NT2/D1 (cell line): ENCODE data around the gene SORT1.
"Not testable (repeated sequence)": the region's sequence is repeated elsewhere in the genome, so short reads cannot be mapped to it uniquely, and the experiment has no call there.

Experiments used
- DNase-seq: peaks from one replicate; pipeline ENCODE4 v3.0.0-alpha.2; 2011; ENCODE audit warnings: low read depth, low spot score
- H3K27me3 ChIP-seq: 2 replicates; pipeline ENCODE4 v1.6.0; 2011; ENCODE audit warnings: mild to moderate bottlenecking; ENCODE audit not compliant: insufficient read length, insufficient read depth
- H3K36me3 ChIP-seq: 2 replicates; pipeline ENCODE4 v1.6.1; 2011; ENCODE audit warnings: mild to moderate bottlenecking, low read length, mixed read lengths; ENCODE audit not compliant: insufficient read depth, insufficient read length
- H3K4me1 ChIP-seq: 2 replicates; pipeline ENCODE4 v1.5.1; 2011; ENCODE audit not compliant: insufficient read depth, insufficient read length
- H3K4me3 ChIP-seq: 2 replicates; pipeline ENCODE4 v1.5.1; 2011; ENCODE audit warnings: low read depth; ENCODE audit not compliant: insufficient read length
- H3K9ac ChIP-seq: 2 replicates; pipeline ENCODE4 v1.6.0; 2011; ENCODE audit warnings: low read depth; ENCODE audit not compliant: insufficient read length
- H3K9me3 ChIP-seq: 2 replicates; pipeline ENCODE4 v1.5.1; 2011; ENCODE audit warnings: mild to moderate bottlenecking, low read length; ENCODE audit not compliant: insufficient read depth
- SUZ12 ChIP-seq: IDR thresholded peaks from 2 replicates; pipeline ENCODE4 v1.6.1; 2011; ENCODE audit not compliant: insufficient read length, insufficient read depth; ENCODE audit errors: extremely low read depth
- YY1 ChIP-seq: IDR thresholded peaks from 2 replicates; pipeline ENCODE4 v1.6.1; 2011; ENCODE audit not compliant: insufficient read length, insufficient read depth
- ZNF274 ChIP-seq: IDR thresholded peaks from 2 replicates; pipeline ENCODE4 v1.6.1; 2011; ENCODE audit warnings: mild to moderate bottlenecking, low read depth, low read length

Gene SORT1

GRCh38 chr1:109294481-109294880 is 103.2 kb downstream of the SORT1 start:
- Histone ChIP-seq H3K9me3 (no peaks in the 10 kb centered on the region), H3K36me3 (no peaks in the 10 kb centered on the region), H3K9ac (no peak overlapping the region), H3K27me3 (no peaks in the 10 kb centered on the region), H3K4me3 (no peak overlapping the region), H3K4me1 (peaks cover 5% of the 10 kb centered on the region)
- no peak for DNase-seq
- TF ChIP-seq ZNF274 (no peak), YY1 (no peak), SUZ12 (no peak)

- TF ChIP-seq YY1 (no peak), ZNF274 (no peak), SUZ12 (no peak)
- H3K9me3 ChIP-seq = no peaks in the 10 kb centered on the region
- peaks cover 3% of the 10 kb centered on the region for H3K4me1 ChIP-seq
- DNase-seq = no peak
- H3K4me3 ChIP-seq = no peak overlapping the region
- H3K27me3 ChIP-seq = no peaks in the 10 kb centered on the region
- no peak overlapping the region for H3K9ac ChIP-seq
- H3K36me3 ChIP-seq = no peaks in the 10 kb centered on the region
Measured at GRCh38 chr1:109293026-109293425, 104.7 kb downstream of the SORT1 start.

- Histone ChIP-seq H3K9me3 (no peaks in the 10 kb centered on the region), H3K4me3 (no peak overlapping the region), H3K9ac (no peak overlapping the region), H3K27me3 (no peaks in the 10 kb centered on the region), H3K4me1 (peaks cover 3% of the 10 kb centered on the region), H3K36me3 (no peaks in the 10 kb centered on the region)
- no peak for DNase-seq
- no peak for TF ChIP-seq ZNF274
- TF ChIP-seq SUZ12 = no peak
- TF ChIP-seq YY1 = no peak
Measured at GRCh38 chr1:109292364-109292763, 105.4 kb downstream of the SORT1 start.

- no peak overlapping the region for H3K9ac ChIP-seq
- H3K4me1 ChIP-seq = peaks cover 3% of the 10 kb centered on the region
- no peaks in the 10 kb centered on the region for H3K36me3 ChIP-seq
- TF ChIP-seq YY1 (no peak), ZNF274 (no peak), SUZ12 (no peak)
- H3K4me3 ChIP-seq = no peak overlapping the region
- no peak for DNase-seq
- H3K27me3 ChIP-seq = no peaks in the 10 kb centered on the region
- no peaks in the 10 kb centered on the region for H3K9me3 ChIP-seq
Measured at GRCh38 chr1:109290998-109291397, 106.7 kb downstream of the SORT1 start.

- Histone ChIP-seq H3K27me3 (no peaks in the 10 kb centered on the region), H3K9me3 (no peaks in the 10 kb centered on the region), H3K4me1 (peaks cover 3% of the 10 kb centered on the region), H3K9ac (no peak overlapping the region), H3K36me3 (no peaks in the 10 kb centered on the region), H3K4me3 (no peak overlapping the region)
- DNase-seq = no peak
- TF ChIP-seq YY1 (no peak), ZNF274 (no peak), SUZ12 (no peak)
Measured at GRCh38 chr1:109290137-109290536, 107.6 kb downstream of the SORT1 start.

GRCh38 chr1:109286762-109287161 is 111.0 kb downstream of the SORT1 start:
- H3K4me3 ChIP-seq, H3K27me3 ChIP-seq, H3K9ac ChIP-seq, H3K4me1 ChIP-seq, H3K9me3 ChIP-seq, DNase-seq, H3K36me3 ChIP-seq: not testable (repeated sequence)

- Histone ChIP-seq H3K4me1 (peaks cover 9% of the 10 kb centered on the region), H3K9me3 (no peaks in the 10 kb centered on the region), H3K4me3 (peak overlapping the region; percentile 83), H3K27me3 (no peaks in the 10 kb centered on the region), H3K9ac (peak overlapping the region; percentile 69), H3K36me3 (peaks cover 26% of the 10 kb centered on the region)
- TF ChIP-seq ZNF274 (no peak), SUZ12 (no peak), YY1 (no peak)
- no peak for DNase-seq
Measured at GRCh38 chr1:109283748-109284600, 113.7 kb downstream of the SORT1 start.
